ENCODE measurements around the gene PPFIA1. TPM values are rescaled to one million over a fixed set of nuclear protein-coding genes. Genes with fewer than 3 reads are reported as not detected.

Gene PPFIA1
- total RNA-seq, 1 experiment from 2014 or later, result 63.4 TPM

DNA sequence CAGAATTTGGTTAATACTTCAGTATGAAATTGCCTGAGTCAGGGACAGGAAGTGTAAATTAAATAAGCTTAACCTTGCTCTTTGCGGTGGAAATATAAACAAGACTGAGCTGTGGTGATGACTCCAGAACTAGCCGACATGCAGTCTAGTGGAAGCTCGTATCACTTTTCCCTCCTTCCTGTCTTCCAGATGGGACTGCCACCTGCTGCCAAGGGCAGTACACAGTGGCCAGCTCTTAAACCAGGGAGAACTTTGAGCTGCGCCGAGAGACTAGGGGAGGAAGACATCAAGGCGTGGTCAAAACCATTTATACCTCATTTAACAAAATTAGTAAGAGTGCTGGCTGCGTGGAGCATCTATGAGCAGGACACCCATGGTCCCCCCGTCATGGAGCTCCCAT lies 96.6 kb downstream of the PPFIA1 start:
- H2BK12ac ChIP-seq (ENCODE audit: insufficient read length, low read depth, low read length), result no peak overlapping the region
- no peaks in the 10 kb centered on the region for H3K27me3 ChIP-seq (ENCODE audit: insufficient read depth, low read length)
- no peak overlapping the region for H2BK5ac ChIP-seq (ENCODE audit: insufficient read length, low read length)
- Mint-ChIP-seq H3K4me3 (no peak overlapping the region), H3K9me3 (peaks cover 0 to 2% of the 10 kb centered on the region in 2 experiments; a peak in 2 of 5 replicates), H3K27ac (no peak overlapping the region), H3K4me1 (no peaks in the 10 kb centered on the region), H3K36me3 (ENCODE audit: insufficient read depth in 1 of 3, low read depth in 3 of 3) (peaks cover 25 to 66% (median 27%) of the 10 kb centered on the region in 3 experiments), H3K27me3 (ENCODE audit: low read depth) (no peaks in the 10 kb centered on the region; the same call in 1 of the 2 replicates)
- peaks cover 3% of the 10 kb centered on the region for H3K79me1 ChIP-seq (ENCODE audit: insufficient read depth, low read depth, low read length, poor library complexity, severe bottlenecking)
- H4K8ac ChIP-seq (replicated peaks; ENCODE audit: insufficient read length, low read depth, low read length), result no peak overlapping the region
- H2BK15ac ChIP-seq (ENCODE audit: low read depth, low read length), result no peak overlapping the region
- H3K4ac ChIP-seq (ENCODE audit: low read depth, low read length), result no peak overlapping the region
- H2BK20ac ChIP-seq (ENCODE audit: low read depth, low read length, poor library complexity, severe bottlenecking), result no peak overlapping the region
- H3K9me3 ChIP-seq (ENCODE audit: control insufficient read depth, low read depth, low read length), result no peaks in the 10 kb centered on the region
- TF ChIP-seq, protein P1, sequence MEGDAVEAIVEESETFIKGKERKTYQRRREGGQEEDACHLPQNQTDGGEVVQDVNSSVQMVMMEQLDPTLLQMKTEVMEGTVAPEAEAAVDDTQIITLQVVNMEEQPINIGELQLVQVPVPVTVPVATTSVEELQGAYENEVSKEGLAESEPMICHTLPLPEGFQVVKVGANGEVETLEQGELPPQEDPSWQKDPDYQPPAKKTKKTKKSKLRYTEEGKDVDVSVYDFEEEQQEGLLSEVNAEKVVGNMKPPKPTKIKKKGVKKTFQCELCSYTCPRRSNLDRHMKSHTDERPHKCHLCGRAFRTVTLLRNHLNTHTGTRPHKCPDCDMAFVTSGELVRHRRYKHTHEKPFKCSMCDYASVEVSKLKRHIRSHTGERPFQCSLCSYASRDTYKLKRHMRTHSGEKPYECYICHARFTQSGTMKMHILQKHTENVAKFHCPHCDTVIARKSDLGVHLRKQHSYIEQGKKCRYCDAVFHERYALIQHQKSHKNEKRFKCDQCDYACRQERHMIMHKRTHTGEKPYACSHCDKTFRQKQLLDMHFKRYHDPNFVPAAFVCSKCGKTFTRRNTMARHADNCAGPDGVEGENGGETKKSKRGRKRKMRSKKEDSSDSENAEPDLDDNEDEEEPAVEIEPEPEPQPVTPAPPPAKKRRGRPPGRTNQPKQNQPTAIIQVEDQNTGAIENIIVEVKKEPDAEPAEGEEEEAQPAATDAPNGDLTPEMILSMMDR (conservative IDR thresholded peaks at IDR 0.05), result no peak
- no peak overlapping the region for H3K27ac ChIP-seq (ENCODE audit: insufficient read length, low read depth, low read length)
- H3K9ac ChIP-seq (ENCODE audit: extremely low read depth, insufficient read length, low read length), result no peak overlapping the region
- H4K5ac ChIP-seq (ENCODE audit: insufficient read length, low read depth, low read length), result no peak overlapping the region
- DNase-seq, result no peak
- H3K18ac ChIP-seq (ENCODE audit: insufficient read length, low read depth, low read length), result no peak overlapping the region
- WGBS (ENCODE audit: extremely low coverage, insufficient read length, low lambda C conversion rate), result no CpG with 5 or more reads among the region's 8 CpGs
- no peak overlapping the region for H3T11ph ChIP-seq (ENCODE audit: low read length)
- H3K79me2 ChIP-seq (ENCODE audit: insufficient read depth, low read length), result peaks cover 4% of the 10 kb centered on the region; the same call in 1 of the 2 replicates
- no peak overlapping the region for H2AFZ ChIP-seq (ENCODE audit: low read length)
- no peak overlapping the region for H3K4me2 ChIP-seq (ENCODE audit: insufficient read depth, insufficient read length, low read length)
- no peak overlapping the region for H2BK120ac ChIP-seq (ENCODE audit: low read depth, low read length, poor library complexity, severe bottlenecking)
- H2AK5ac ChIP-seq (ENCODE audit: insufficient read length, low read length), result no peak overlapping the region
- H3K23me2 ChIP-seq (ENCODE audit: insufficient read length, low read depth, low read length, poor library complexity, severe bottlenecking), result no peaks in the 10 kb centered on the region
- no peaks in the 10 kb centered on the region for H4K20me1 ChIP-seq (ENCODE audit: control insufficient read depth, insufficient read depth, insufficient read length)
- no peaks in the 10 kb centered on the region for H3K4me1 ChIP-seq (ENCODE audit: insufficient read depth, low read length)
- H3K14ac ChIP-seq (ENCODE audit: insufficient read depth, low read length), result no peak overlapping the region
- no peak overlapping the region for H3K23ac ChIP-seq (ENCODE audit: insufficient read length, low read depth, low read length)
- no peak overlapping the region for H4K91ac ChIP-seq (ENCODE audit: insufficient read length, low read depth, low read length)
- no peak overlapping the region for H3K56ac ChIP-seq (ENCODE audit: insufficient read length, low read depth, low read length)

All from H9 (cell line).